Endometrial microvascular endothelial cells (primary cell): ENCODE data around the gene WDR87. TPM values are rescaled to one million over a fixed set of nuclear protein-coding genes. Genes with fewer than 3 reads are reported as not detected.

Source experiments
- in situ Hi-C: cut with HindIII; loops from 2 replicates; pipeline ENCODE4 v1.10.0; 2017; ENCODE audit warnings: low sequenced_read_pairs, low pct_unique_long_range_greater_than_20kb; ENCODE audit errors: inconsistent ontology term
- total RNA-seq: library from RNA; depleted of rRNA; stranded (reverse); fragments of >200 nt; gene quantifications from one replicate; pipeline ENCODE4 v1.2.3, GENCODE V29; 2015; ENCODE audit errors: inconsistent ontology term

Gene WDR87
- total RNA-seq: not detected

DNA sequence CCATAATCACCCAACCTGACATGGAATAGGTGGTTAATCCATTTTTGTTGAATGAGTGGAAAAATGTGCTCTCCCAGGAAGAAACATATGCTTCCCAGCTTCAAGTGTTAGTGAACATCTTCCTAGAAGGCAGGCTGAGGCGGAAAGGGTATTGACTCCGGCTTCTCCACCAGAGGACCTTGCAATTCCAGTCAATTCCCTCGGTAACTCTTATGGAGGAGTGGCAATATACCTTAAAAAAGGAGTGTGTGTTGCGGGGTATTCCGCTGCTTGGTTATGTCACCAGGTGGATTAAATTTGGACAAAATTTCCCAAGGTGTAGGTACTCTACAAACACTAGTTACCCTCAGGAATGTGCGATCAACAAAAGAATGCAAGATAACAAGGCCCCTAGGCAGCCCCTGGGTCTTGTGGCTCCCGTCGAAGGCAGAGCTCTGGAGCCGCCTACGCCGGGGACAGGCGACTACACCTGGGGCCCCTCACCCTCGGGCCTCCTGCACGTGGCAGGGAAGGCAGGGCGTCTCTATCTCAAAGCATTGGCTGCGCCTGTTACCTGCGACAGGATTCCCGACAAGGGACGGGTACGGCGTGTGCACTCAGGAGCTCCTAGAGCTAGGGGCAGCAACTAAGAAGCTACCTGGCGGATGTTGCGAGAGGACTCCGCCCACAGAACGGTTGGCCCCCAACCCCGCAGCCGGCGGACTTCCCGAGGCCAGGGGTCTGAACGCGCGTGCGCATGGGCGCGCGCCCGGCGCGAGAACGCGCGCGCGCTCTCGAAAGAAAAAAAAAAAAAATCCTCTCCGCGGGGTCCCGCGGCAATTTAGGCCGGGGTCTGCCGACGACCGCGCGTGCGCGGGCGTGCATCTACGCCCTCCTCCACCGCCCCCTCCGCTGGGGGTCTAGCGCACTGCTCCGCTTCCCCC is at the start of gene WDR87:
WDR87 (minus strand) TSS at position 649 of the 923 bp plus-strand sequence. CDS start 8,355 bp downstream, outside the sequence.
- in situ Hi-C loops: no loop called here

DNA sequence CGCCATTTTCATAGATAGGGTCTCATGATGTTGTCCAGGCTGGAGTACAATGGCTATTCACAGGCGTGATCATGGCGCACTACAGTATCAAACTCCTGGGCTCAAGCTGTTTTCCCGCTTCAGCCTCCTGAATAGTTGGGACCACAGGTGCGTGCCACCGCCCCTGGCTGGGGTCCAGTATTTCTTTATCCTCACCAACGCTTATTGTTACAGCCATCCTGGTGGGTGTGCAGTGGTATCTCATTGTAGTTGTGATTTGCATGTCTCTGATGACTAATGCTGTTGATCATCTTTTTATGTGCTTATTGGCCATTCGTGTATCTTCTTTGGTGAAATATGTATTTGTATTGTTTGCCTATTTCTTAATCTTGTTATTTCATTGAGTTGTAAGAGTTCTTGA is 49.6 kb upstream of the WDR87 start:
- in situ Hi-C loops: loop anchor here (25.0 kb wide), 1 partner anchor 181 kb away; no protein-coding TSS in a partner anchor

DNA sequence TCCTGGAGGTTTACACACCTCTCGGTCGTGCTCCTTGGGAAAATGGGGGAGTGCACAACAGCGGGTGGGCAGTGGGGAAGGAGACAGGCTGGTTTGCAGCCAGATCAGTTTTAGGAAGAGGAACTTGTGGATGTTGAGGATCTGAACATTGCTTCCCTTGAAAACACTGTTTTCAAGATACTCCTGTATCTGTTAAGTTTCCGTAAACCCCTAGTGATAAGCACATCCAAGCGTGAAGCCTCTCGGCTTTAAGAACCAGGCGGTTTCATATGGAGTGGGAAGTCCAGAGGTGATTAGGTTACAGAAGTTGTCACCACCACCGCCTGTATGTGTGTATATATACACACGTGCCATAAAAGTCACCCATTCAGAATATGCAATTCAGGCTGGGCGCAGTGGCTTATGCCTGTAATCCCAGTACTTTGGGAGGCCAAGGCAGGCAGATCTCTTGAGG is 48.1 kb upstream of the WDR87 start:
- in situ Hi-C loops: loop anchor here (25.0 kb wide), 1 partner anchor 183 kb away; no protein-coding TSS in a partner anchor

DNA sequence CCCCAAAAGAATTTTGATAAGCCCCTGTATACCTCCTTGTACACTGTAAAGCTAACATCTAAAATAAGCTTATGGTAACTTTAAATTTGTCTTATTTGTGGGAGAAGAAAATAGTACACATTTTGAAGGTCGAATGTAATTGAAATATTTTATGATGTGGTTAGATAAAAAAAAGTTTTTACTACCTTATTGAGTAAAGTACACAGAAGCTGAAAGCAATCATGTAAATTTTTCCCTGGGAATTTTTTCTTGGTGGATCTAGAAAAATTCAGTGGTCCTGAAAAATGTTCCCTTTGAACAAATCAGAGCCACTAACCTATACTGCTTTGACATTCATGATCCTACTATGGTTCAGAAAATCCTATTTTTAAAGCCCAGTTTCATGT is 47.5 kb upstream of the WDR87 start:
- in situ Hi-C loops: loop anchor here (25.0 kb wide), 1 partner anchor 183 kb away; no protein-coding TSS in a partner anchor

DNA sequence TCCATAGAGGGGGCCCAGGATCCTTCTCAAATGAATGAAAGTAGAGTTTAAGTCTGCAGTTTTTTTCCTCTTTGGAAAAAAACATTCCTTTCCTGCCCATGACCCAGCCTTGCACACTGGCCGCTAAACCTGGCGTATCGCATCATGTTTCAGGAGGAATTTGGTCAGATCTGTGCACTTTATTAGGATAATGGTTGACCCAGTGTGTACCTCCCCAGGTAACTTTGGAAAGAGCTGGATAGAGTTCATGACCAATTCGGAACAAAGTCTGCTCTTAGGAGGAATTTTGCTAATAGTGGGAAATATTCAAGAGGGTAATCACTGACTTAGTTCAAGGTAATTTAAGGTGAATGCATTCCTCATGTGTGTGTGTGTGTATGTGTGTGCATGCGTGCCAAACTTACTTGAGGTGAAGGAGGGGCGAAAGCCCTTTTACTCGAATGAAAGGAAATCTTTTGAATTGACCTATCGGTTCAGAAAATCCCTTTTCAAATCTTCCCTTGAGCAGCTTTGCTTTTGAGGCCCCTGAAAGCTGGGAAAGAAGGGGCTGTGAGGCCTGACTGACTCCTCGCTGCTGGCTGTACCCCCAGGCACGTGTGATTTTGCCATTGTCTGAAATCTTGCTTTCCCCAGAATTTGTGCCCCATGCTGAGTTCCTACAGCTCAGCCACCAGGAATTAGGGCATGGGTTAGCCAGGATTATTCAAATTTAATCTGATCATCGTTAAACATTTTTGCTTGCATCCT is 47.0 kb upstream of the WDR87 start:
- in situ Hi-C loops: loop anchor here (25.0 kb wide), 1 partner anchor 184 kb away; no protein-coding TSS in a partner anchor

DNA sequence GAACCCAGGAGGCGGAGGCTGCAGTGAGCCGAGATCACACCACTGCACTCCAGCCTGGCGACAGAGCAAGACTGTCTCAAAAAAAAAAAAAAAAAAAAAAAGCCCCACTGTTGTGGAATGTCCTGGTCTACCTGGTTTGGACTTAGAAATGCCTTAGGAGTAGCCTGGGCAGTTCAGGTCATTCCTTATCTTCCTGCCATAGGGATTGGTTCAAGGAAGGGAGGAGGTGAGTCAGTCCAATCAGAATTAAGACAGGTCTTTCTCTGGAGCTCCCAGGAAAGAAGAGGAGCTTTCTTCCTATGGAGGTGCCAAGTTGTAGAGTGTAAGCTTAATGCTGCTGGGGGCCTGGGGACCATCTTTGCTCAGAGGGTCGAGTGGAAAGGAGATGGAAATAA is 45.4 kb upstream of the WDR87 start:
- in situ Hi-C loops: loop anchor here (25.0 kb wide), 1 partner anchor 185 kb away; no protein-coding TSS in a partner anchor

DNA sequence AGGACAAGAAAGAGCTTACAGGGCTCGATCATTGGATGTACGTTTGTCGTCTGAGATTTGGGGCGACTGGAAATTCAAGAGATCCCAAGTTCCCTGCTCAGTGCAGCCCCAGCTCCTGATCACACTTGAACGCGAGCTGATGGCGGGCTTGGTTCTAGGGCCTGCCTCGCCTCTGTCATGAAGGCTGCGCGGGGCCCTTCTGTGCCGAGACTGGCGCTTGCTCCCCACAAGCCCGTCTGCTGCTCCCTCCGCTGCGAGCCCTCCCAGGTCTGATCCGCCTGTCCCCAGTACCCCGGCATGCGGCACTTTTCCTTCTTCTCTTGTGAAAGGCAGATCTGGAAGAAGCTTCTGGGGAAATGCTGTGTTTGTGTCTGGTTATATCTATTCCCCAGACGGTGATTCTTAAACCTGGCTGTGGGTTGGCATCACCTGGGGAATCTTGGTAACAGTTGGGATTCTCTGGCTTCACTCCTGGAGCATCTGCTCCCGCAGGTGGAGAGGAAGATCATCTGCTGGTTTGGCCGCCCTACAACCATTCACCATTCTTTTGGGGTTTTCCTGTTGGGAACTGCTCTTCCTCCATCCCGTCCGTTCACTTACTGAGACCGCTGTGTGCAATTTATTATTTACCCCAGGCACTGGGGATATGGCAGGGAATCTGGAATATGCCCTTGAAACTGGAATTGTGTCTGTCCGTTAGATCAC is 44.2 kb upstream of the WDR87 start:
- in situ Hi-C loops: loop anchor here (25.0 kb wide), 1 partner anchor 187 kb away; no protein-coding TSS in a partner anchor

DNA sequence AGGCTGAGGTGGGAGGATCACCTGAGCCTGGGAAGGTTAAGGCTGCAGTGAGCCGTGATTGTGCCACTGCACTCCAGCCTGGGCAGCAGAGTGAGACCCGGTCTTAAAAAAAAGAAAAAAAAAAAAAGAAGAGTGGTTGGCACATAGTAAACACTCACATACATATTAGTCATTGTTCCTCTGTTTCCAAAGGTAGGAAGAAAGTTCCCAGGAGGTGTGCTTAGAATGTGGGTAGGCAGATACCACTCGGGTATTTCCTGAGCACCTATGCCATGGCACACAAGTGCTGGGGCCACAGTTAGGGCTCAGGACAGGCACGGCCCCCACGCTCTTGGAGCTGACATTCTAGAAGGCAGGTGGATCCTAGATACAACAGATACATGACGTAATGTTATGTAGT is 42.0 kb upstream of the WDR87 start:
- in situ Hi-C loops: no loop called here

DNA sequence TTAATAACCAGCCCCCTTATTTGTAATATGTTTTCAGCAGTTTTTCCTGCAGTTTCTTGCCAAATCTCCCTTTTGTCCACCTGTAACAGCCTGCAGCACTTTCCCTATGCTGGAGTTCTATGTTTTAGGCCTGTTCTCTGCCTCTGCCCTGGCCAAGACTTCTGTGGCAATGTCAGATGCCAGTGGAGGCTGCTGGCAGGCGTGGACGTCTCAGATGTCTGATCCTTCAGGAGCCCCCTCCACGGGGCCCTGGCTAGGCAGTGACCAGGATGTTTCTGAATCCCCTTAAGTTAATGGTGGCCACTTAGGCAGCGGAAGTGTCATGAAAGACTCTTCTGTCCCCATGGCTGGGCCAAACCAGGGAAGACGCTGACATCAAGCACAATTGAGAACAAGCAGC is 41.4 kb upstream of the WDR87 start:
- in situ Hi-C loops: no loop called here

DNA sequence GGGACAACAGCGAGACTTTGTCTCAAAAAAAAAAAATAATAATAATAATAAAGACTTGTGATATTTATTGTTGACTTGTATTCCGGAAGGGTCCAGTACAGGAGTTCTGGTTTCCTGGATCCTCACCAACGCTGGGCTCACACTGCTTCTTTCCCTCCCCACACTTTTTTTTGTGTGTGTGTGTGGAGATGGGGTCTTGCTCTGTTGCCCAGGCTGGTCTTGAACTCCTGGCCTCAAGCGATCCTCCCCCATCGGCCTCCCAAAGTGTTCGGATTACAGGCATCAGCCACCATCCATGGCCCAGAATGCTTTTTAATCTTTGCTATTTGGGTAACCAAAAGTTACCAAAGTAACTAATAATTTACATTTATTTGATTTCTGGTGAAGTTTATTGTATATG is 39.7 kb upstream of the WDR87 start:
- in situ Hi-C loops: no loop called here

DNA sequence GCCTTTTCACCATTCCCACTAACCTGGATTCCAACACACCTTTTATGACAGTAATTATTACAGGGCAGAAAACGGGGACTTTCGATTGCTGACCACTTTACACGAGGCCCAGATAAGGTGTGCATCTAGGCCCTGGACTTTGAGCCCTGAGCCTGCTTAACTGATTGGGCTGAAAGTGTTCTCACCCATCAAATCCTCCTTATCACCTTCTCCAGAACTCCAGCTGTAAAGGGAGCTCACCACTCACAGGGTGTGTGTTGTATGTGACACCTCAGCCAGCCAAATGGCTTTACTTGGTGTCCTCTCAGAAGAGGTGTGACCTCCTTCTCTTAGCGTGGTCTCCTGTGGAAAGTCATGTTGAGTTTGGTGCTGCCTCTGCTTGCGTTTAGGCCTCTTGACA is 37.1 kb upstream of the WDR87 start:
- in situ Hi-C loops: no loop called here

DNA sequence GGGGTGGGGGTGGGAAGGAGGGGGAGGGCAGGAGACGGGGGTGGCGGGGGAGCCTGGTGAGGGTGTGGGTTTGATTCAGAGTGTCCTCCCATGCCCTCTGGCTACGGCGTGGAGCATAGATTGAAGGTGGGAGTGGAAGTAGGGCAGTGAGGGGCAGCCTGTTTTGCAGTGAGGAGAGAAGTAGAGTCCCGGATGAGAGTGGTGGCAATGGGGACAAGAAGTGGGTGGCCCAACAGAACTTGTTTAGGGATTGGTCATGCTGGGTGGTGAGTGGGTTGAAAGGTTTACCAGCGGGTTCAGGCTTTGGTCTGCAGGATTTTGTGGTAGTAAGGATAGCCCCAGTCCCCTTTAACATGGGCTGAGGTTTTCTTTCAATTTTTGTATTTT is 36.1 kb upstream of the WDR87 start:
- in situ Hi-C loops: no loop called here

DNA sequence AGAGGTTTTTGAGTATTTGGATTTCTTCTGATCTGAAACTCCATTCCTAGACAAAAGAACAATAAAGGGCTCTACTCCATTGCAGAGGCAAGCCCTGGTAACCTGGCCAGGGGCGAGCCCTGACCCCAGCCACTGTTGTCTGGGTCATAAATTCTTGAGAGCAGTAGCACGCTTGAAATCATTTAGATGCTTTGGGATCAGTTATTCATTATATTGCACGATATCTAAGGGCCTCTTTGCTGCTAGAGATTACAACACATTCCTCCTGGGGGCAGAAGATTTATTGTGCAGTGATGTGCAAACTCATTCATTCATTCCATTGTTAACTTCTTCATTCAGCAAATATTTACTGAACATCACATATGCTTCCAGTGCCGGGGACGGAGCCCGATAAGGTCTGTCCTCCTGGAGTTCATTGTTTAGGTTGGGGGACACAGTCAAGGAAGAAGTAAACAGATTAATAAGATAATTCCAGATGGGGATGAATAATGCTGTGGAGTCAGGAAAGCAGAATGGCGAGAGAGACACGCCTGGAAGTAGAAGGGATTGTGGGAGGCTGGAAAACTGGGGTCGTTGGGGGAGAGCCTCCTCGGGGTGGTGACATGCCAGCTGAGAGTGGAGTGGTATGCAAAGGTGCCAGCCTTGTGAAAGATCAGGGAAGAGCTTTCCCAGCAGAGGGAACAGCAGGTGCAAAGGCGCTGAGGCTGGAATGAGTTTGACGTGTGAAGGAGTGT is 35.6 kb upstream of the WDR87 start:
- in situ Hi-C loops: no loop called here

DNA sequence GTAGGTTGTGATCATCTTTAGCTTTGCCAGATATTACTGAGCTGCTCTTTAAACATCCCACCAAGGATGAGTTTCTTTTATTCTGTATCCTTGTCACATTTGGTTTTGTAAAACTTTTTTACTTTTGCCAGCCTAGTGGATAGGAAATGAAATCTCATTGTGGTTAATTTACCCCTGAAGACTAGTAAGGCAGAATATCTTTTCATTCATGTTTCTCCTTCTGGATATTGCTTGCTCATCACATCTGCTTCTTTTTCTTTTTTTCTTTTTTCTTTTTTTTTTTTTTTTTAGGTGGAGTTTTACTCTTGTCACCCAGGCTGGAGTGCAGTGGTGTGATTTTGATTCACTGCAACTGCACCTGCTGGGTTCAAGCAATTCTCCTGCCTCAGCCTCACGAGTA is 32.0 kb upstream of the WDR87 start:
- in situ Hi-C loops: no loop called here

DNA sequence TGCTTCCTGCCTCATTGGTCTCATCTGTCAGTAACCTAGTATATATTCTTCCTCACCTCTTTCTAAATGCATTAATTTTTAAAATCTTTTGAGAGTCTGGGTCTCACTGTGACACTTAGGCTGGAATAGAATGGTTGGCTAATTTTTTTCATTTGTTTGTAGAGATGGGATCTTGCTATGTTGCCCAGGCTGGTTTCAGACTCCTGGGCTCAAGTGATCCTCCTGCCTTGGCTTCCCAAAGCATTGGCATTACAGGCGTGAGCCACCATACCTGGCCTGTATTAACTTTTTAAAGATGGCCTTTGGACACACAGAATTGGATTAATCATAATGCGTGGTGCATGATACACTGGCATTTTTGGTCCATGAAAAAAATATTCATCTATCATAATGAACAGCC is 30.5 kb upstream of the WDR87 start:
- in situ Hi-C loops: no loop called here

DNA sequence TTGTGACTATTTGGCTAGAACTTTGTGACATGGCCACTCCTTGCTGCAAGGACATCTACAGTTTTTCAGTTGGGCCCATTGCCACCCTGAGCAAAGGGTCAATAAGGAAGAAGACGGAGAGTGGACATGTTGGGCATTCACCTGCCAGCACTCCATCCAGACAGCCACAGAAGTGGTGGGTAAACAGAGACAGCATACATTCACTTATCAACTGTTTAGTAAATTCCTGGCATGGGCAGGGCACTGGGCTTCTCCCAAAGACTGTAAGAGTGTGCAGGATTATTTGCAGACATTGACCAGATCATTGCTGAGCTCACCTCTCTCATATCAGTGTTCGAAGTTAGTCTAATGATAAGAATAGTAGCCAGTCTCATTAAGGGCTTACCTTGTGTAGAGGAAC is 29.8 kb upstream of the WDR87 start:
- in situ Hi-C loops: no loop called here

DNA sequence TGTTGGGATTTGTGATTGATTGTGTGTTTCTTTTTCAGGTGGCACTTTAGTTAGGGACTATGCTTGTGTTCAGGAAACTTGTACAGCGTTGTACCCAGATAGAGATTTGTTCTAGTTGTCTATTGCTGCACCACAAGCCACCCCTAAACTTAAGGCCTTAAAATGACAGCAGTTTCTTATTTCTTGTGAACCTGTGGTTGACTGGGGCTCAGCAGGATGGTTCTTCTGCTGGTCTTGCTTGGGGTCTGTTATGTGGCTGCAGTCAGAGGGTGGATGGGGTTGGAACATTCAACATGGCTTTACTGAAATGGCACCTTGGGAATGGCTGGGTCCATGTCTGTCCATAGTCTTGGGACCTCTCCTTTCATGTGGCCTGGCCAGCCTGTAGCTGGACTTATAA is 28.9 kb upstream of the WDR87 start:
- in situ Hi-C loops: no loop called here

DNA sequence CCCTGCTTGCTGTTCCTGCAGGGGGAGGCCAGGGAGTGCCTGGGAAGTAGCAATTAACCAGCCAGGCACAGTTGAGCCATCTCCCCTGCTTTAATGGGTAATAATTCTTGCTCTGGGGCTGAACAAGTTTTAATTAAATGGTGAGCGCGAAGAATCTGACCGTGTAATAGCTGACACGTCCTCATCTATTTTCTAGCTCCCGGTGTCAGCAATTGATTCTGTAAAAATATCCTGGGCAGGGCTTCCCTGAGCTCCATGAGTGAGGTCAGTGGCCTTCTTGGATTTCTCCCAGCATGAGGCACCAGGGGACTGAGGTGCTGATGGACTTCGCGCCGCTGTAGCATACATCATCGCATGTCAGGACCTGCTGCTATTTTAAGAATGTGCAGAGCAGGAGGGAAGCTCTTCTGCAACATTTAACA is 27.6 kb upstream of the WDR87 start:
- in situ Hi-C loops: no loop called here
